ENCODE results near the gene AATK.
A peak's percentile ranks its signal among the peaks of the same experiment; 100 is the strongest.
"Not testable (repeated sequence)": the region's sequence is repeated elsewhere in the genome, so short reads cannot be mapped to it uniquely, and the experiment has no call there.

The AATK gene

GRCh38 chr17:81159611-81160265, 6.3 kb downstream of the AATK start:
- no peak for DNase-seq

DNA sequence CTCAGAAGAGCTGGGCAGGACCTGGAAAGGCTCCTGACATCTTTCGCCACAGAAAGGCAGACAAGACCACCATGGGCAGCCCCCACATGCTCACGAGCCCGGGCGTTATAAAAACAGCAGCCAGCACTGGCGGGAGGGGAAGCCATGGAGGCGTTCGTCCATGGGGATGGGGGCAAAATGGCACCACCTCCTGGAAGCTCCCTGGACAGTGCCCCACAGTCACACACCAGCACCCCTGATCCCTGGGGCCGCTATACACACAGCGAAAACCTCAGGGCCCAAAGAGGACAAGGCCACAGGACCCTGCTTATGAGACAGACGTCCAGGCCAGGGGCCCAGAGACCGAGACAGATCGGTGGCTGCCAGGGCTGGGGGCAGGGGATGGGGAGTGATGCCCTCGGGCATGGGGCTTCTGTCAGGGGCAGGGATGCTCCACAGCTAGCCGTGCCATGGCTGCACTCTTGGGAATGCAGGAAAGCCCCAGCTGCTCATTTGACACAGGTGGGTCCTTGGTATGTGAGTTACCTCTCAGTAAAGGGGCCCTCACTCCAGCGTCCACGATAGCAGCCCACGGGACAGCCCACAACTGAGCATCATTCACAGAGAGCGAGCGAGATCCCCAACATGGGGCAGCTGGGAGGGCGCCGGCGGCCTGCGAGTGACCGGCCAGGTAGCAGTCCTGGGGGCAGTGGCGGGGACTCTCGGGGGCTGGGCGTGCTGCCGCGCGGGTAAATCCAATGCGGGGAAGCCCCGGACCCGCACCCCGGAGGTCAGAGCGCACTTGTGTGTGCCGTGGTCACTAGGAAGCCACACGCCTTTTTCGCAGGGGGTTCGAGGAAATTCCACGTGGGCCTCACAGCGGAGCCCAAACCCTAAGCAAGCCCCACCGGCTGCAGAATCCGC, 7.1 kb downstream of the AATK start:
- no peak for DNase-seq

GRCh38 chr17:81157848-81158687, 8.0 kb downstream of the AATK start:
- no peak for DNase-seq

- DNase-seq: no peak
Observed at GRCh38 chr17:81156866-81157805, 8.9 kb downstream of the AATK start.

- DNase-seq: no peak
Observed at GRCh38 chr17:81154961-81155360, 11.1 kb downstream of the AATK start.

GRCh38 chr17:81154016-81154415, 12.0 kb downstream of the AATK start:
- not testable (repeated sequence) for DNase-seq

GRCh38 chr17:81153340-81153803, 12.6 kb downstream of the AATK start:
- DNase-seq: no peak

- no peak for DNase-seq
Observed at GRCh38 chr17:81152288-81152828, 13.7 kb downstream of the AATK start.

DNA sequence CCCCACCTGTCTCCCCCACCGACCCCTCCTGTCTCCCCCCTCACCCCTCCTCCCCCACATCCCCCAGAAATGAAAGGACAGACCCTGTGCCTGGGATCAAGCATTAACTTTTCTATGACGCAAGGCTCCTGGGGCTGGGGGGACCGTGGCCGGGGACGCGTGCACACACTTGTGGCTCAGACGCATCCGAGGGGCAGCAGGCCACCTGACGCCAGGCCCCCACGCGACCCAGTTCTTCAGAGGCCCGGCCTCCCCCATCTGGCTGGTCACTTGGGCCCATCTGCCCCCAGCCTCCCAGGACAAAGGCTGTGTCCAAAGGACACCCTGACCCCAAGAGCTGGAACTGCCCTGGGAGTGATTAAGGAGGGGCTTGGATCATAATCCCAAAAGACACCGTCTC, 14.7 kb downstream of the AATK start:
- DNase-seq: no peak

- DNase-seq: no peak
Observed at GRCh38 chr17:81150377-81151077, 15.5 kb downstream of the AATK start.

- no peak for DNase-seq
Observed at GRCh38 chr17:81148986-81149533, 17.0 kb downstream of the AATK start.

DNA sequence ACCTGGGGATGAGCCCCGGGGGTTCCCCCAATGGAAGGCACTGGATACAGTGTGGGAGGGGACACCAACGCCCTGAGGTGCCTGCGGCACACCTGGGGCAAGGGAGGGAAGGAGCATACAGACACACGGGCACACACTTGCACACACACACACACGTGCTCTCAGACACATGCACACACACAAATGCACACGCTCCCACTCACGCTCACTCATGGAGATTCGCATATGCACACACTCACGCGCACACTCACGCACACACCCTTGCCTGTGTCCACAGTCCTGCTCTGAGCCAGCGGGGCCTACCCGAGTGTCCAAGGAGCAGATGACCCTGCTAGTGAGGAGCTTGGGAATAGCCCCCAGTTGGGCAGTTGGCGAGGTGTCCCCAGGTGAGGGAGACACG, 17.4 kb downstream of the AATK start:
- DNase-seq: no peak

GRCh38 chr17:81147701-81148100, 18.3 kb downstream of the AATK start:
- no peak for DNase-seq

GRCh38 chr17:81146208-81146607, 19.8 kb downstream of the AATK start:
- DNase-seq: not testable (repeated sequence)

DNA sequence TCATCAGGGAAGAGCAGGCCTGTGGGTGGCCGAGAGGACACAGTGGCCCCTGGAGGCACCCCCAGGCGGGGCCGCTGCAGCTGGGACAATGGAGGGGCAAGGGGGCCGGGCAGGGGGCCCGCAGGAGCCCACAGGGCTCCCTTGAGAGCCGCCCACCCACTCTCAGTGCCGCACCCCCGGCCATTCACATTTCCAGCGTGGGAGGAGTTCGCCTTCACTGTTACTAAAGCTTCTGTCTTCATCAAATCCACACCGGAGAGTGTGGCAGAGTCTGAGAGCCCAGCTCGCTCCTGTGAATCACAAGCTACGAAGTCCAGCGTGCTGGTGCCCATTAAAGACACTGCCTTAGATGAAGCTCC, 21.6 kb downstream of the AATK start:
- DNase-seq: no peak

- DNase-seq: no peak
Observed at GRCh38 chr17:81143717-81144422, 22.2 kb downstream of the AATK start.

DNA sequence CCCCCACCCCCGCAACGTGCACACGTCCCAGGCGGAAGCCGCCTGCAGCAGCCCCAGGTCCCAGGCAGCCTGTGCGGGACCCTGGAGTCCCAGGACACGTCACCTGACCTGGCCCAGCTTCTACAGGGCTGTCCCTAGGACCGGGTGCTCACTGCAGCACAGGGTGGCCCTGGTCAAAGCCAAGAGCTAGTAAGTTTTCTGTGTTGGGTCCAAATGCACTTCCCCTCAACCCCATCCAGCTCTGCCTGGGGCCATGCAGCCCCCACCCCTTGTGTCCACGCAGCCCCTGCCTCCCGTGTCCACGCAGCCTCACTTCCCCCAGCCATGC, 22.9 kb downstream of the AATK start:
- no peak for DNase-seq

DNA sequence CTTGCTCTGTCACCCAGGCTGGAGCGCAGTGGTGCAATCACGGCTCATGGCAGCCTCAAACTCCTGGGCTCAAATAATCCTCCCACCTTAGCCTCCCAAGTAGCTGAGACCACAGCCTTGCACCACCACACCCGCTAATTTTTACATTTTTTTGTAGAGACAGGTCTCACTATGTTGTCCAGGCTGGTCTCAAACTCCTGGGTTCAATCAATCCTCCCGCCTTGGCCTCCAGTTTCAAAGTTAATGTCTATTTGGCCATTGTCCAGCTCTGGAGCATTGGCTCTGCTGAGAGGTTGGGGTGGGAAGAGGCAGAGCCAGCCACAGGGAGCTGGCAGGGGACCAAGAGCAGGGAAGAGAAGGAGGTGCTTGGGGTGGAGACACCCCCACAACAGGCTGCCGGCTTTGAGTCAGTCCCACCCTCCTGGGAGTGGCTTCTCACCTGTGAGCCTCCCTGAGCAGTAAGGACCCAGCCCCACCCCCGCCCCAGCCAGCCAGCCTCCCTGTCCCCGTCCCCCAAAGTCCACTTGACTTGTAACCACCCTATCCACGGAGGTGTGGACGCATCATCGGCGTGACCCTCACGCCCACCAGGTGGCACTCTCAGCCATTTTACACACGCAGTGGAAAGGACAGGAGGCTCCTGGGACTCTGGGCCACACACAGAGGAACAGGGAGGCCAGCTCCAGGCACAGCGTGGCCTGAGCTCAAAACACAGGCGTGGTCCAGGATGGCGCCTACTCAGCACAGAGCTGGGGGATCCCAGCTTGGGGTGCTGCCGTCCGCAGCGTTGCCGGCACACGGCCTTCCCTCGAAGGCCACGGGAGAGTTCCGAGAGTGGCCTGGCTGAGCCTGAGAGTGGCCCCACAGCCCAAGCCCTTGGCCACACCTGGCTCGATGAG, 23.5 kb downstream of the AATK start:
- DNase-seq: peak; percentile 57

- DNase-seq: no peak
Observed at GRCh38 chr17:81140695-81141094, 25.3 kb downstream of the AATK start.
